ENCODE data around the gene STMN3. TPM values are rescaled to one million over a fixed set of nuclear protein-coding genes. Genes with fewer than 3 reads are reported as not detected.
"Not testable (repeated sequence)": the region's sequence is repeated elsewhere in the genome, so short reads cannot be mapped to it uniquely, and the experiment has no call there.

Gene STMN3
- total RNA-seq, 1 donor from 2014 or later: 0.51 TPM

DNA sequence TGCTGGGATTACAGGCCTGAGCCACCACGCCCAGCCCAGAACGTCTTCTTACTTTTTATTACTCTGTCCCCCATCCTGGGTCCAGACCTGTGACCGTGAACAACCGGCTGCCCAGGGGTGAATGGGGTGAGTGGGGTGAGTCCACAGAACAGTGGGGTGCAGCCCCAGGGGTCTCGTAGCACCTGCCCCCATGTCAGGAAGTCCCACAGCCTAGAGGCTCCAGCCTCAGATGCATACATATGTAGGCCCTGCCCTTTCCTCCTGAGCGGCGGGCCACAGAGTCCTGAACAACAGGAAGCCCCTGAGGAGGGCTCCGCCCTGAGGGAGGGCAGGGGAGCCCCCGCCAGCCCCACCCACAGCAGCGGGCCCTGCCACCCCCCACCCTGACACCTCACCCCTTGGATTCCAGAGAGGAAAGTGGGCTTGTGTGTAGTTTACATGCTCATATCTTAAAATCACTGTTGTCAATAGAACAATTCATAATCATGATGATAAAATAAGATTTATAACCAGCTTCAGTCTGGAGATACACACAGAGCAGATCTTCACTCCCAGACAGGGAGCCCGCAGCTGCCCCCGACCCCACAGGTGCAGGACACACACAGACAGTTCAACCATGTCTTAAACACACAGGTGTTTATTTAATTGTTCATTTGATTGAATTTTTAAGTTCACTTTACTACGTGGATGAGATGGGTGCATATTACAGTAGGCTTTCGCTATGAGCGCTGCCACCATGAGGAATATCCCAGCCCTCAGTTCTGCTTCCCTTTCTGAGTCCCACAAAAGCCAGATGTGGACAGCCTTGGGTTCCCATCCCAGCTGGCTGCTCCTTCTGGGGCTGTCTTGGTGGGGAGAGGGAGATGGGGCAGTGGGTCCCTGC is 13.9 kb downstream of the STMN3 start:
- peak in 1 of 2 donors; percentile 51 for DNase-seq (ENCODE audit: low read depth in 2 of 2)

DNA sequence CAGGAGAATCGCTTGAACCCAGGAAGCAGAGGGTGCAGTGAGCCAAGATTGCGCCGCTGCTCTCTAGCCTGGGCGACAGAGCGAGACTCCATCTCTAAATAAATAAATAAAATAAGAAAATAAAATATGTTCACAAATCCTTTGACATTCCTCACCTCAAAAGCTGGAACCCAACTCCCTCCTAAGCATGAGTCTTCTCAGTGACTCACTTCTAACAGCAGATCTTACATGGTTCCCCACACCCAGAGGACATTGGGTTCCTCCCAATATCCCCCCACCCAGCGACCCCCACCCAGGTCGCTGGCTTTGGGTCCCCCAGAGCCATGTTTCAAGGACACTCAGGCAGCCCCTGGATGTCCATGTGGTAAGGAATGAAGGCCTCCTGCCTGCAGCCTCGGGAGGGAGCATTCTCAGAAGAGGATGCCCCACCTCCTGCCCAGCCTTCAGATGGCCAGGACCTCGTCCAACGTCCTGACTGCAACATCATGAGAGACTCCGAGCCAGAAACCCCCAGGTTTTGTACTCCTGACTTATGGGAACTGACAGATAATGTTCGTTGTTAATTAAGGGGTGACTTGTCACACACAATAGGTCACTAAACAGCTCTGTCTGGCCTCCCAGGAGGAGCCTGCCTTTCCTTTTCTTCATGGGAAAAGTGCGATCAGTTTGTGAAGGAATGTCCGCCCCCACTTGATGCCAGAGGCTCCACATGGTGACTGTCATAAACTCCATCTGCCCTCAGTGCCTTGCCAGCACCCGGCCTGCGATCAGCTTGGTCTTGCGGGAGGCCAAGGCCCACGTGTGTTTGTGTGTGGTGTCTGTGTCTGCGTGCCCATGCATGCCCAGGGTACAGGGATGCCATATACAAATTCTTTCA is 16.2 kb downstream of the STMN3 start:
- DNase-seq (ENCODE audit: low read depth in 2 of 2): no peak

DNA sequence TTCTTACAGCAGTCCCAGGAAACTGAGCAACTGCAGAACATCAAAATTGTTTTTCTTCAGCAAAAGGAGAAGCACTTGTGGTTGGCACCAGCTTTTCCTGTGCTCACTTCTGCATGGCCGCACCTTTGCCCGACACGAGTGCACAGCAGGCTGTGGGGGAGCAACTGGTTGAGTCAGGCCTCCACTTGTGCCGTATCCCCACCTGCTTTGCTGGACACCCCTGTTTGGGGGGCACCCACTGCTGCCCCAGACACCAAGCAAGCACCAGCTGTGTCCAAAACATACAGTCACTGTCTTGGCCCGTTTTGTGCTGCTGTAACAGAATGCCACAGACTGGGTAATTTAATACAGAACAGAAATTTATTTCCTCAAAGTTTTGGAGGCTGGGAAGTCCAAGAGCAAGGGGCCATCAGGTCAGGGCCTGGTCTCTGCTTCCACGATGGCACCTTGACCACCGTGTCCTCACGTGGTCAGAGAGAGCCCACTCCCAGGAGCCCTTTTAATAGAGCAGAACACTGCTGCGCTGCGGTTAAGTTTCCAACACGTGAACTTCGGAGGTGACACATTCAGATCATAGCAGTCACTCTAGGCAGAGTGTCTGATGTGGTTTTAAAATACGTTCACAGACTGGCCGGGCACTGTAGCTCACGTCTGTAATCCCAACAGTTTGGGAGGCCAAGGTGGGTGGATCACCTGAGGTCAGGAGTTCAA is 17.6 kb downstream of the STMN3 start:
- DNase-seq (ENCODE audit: low read depth in 2 of 2): no peak

DNA sequence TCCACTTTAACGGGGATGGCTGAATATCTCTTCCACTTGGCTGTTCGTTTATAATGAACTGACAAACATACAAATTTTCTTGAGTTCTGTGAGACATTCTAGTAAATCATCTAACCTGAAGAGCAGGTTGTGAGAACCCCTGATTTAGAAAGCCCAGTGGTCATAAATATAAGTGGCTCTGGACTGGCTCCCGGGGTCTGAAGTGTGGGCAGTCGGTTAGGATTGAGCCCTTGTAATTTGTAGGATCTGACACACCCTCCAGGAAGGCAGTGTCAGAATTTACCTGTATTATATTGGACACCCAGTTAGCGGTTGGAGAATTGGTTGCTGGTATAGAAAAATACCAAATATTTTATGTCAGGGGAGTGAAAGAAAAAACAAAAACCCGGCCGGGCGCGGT is 19.5 kb downstream of the STMN3 start:
- DNase-seq (ENCODE audit: low read depth in 2 of 2): no peak

DNA sequence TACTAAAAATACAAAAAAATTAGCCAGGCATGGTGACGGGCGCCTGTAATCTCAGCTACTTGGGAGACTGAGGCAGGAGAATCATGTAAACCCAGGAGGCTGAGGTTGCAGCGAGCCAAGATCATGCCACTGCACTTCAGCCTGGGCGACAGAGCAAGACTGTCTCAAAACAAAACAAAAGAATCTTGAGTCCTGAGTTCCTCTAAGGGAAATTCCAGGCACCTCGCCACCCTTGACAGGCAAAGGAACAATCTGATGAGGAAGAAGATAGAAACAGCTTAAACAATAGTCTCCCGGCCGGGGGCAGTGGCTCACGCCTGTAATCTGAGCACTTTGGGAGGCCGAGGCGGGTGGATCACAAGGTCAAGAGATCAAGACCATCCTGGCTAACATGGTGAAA is 21.8 kb downstream of the STMN3 start:
- DNase-seq (ENCODE audit: low read depth in 2 of 2): peak in 1 of 2 donors; percentile 31

DNA sequence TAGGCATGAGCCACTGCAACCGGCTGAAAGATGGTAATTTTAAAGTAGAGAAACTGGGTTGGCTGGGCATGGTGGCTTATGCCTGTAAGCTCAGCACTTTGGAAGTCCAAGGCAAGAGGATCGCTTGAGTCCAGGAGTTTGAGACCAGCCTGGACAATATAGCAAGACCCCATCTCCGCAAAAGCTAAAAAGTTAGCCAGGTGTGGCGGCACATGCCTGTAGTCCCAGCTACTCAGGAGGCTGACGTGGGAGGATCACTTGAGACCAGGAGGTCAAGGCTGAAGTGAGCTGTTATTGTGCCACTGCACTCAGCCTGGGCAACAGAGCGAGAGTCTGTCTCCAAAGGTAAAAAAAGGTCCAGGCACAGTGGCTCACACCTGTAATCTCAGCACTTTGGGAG is 22.3 kb downstream of the STMN3 start:
- DNase-seq (ENCODE audit: low read depth in 2 of 2): not testable (repeated sequence)

DNA sequence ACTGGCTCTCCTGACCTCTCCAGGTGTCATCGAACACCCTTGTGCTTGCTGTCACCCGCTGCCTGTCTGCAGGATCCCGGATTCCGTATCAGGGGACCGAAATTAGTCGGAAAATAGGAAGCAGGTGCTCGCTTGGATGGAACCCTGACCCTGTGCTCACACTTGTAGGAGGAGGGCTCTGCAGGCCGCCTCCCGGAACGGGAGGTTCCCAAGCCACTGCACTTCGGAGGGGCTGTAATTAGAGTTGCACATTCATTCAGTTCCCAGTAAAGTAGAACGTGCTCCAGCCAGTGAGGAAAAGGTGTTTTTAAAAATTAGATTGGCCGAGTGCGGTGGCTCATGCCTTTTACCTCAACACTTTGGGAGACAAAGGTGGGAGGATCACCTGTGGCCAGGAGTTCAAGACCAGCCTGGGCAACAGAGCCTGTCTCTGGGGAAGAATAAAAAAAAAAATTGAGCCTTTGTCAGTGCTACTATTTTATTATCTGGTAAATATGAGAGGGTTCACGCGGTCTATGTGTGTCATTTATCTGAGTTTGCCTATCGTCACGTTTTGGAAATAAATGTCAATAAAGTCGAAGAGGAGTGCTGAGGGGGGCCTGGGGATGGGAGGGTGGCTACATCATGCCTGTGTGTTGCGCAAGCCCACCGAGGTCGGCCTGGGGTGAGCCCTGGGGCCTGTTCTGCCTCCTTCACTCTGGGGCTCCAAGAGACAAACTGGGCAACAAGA is 24.8 kb downstream of the STMN3 start:
- peak; percentile 73 to 81 for DNase-seq (ENCODE audit: low read depth in 2 of 2)

DNA sequence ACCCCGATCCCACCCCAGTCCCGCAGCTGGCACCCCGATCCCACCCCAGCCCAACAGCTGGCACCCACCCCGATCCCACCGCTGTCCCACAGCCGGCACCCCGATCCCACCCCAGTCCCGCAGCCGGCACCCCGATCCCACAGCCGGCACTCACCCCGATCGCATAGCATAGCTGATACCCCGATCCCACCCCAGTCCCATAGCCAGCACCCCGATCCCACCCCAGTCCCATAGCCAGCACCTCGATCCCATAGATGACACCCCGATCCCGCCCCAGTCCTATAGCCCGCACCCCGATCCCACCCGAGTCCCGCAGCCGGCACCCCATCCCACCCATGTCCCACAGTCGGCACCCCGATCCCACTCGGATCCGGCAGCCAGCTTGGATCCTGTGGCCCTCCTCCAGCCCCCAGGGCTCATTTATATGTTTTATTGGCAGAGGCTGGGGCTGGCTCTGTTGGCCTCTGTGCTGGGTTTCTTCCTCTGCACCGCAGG is 25.4 kb downstream of the STMN3 start:
- no peak for DNase-seq (ENCODE audit: low read depth in 2 of 2)

DNA sequence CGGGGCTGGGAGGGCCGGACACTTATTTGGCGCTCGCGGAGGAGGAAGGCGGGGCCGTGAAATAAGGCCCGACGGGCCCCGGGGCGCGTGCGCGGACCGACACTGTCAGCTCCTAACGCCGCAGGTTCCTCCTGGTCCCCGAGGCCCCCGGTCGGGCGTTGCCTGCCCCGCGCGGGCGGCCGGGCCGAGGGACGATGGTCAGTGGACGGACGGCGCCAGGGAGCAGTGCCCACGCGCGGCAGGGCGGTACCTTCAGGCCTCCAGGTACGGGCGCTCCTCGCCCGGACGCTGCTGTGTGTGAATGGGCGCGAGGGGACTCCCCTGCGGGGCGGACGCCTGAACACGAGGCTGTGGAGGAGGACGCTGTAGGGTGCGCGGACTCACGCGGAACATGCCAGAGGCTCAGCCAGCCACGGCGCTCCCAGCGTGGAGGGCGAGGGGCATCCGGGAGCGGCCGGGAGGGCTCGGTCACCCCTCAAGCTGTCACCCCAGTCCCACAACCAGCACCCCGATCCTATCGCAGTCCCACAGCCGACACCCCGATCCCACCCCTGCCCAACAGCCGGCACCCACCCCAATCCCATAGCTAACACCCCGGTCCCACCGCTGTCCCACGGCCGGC is 26.0 kb downstream of the STMN3 start:
- DNase-seq (ENCODE audit: low read depth in 2 of 2): peak; percentile 79 to 96

DNA sequence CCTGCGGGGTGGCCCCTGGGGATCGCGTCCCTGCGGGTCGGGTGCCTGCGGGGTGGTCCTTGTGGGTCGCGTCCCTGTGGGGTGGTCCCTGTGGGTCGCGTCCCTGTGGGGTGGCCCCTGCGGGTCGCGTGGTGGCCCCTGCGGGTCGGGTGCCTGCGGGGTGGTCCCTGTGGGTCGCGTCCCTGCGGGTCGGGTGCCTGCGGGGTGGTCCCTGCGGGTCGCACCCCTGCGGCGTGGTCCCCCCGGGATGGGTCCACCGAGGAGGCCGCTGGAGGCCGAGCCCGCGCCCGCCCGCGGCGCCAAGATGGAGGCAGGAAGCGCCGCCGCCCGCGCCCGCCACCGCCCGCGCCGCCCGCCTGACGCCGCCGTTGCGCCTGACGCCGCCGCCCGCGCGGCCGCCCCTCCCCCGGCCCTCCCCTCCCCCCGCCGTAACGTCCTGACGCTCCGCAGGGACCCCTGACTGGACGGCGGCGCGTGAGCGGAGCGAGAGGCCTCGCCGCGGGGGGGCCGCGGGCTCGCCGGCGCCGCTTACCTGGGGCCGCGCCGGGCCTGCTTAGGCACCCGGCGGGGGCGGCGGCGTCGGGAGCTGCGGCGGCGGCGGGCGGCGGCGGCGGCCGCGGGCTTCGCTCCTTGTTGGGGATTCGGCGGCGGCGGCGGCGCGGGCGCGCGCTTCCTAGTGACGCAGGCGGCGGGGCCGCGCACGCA is 26.6 kb downstream of the STMN3 start, which contains the start of gene GMEB2:
GMEB2 (minus strand) TSS at position 678 of the 705 bp plus-strand sequence. CDS start 7,704 bp downstream, outside the sequence.
- peak; percentile 22 to 75 for DNase-seq (ENCODE audit: low read depth in 2 of 2)

DNA sequence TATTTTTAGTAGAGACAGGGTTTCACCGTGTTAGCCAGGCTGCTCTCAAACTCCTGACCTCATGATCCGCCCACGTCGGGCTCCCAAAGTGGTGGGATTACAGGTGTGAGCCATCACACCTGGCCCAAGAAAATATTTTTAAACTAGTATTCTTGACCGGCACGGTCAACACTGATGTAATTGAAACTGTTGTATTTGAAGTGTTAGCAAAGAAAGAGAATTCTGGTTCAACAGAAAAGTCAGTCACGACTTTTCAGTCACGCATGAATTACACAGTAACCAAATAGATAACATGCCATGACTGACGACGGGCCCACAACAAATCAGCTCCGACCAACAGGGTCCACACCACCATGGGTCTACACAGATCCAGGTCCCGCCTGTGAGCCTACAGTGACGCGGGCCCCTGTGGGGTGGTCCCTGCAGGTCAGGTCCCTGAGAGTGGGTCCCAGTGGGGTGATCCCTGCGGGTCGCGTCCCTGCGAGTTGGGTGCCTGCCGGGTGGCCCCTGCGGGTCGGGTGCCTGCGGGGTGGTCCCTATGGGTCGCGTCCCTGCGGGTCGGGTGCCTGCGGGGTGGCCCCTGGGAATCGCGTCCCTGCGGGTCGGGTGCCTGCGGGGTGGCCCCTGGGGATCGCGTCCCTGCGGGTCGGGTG is 27.3 kb downstream of the STMN3 start:
- peak in 1 of 2 donors; percentile 36 for DNase-seq (ENCODE audit: low read depth in 2 of 2)

DNA sequence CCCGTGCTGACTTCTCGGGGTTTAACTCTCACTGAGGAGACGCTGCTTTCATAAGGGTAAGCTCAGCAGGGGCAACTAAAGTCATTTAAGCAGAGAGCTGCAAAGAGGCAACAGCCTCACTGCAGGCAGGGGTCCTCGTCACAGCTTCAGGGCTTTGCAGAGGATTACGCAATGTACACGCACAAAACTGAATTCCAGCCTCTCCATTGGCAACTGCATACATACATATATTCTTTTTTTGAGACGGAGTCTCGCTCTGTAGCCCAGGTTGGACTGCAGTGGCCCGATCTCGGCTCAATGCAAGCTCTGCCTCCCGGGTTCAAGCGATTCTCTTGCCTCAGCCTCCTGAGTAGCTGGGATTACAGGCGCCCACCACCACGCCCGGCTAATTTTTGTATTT is 28.7 kb downstream of the STMN3 start:
- DNase-seq (ENCODE audit: low read depth in 2 of 2): peak in 1 of 2 donors; percentile 11

DNA sequence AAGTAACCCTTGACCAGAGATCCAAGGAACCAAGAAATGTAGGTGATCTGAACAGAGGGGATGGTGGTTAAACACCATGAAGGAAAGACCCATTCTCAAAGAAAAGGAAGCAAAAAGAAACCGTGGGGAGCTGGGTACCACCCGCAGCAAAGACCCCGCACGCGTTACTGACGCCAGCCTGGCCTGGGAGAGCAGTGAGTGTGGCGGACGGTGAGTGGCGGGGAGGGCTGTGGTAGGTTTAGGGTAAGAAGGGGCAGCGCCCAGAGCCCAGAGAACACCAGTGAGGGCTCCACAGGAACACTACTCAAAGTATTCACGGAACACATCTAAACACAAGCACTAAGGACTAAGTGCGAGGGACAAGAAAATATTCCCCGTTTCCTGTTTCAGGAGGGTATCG is 30.5 kb downstream of the STMN3 start:
- DNase-seq (ENCODE audit: low read depth in 2 of 2): no peak

DNA sequence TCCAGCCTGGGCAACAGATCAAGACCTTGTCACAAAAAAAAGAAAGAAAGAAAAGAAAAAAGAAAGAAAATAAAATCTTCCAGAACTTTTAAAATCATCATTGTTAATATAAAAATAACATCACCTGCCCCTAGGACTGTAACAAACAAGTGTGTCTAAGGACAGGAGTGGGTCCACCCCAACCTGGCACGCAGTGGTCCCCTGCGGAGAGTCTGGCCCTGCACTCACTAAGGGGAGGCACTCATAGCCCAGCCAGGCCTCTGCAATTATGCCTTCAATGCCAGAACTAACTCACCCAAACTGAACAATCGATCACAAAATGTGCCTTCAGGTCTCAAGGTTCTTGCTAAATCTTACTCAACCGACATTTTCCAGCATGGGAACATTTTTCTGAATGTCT is 31.1 kb downstream of the STMN3 start:
- DNase-seq (ENCODE audit: low read depth in 2 of 2): no peak

DNA sequence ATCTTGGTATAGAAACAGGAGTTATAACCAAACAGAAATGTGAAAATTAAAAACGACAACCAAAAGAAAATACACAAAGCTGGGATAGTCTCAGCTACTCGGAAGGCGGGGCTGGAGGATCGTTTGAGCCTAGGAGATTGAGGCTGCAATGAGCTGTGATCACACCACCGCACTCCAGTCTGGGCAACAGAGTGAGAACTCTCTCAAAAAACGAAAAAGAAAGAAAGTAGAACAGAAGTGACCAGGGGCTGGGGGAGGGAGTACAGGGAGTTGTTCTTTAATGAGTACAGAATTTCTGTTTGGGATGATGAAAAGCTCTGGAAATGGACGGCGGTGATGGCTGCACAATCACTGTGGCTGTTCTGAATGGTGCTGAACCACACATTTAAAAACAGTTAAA is 32.2 kb downstream of the STMN3 start:
- no peak for DNase-seq (ENCODE audit: low read depth in 2 of 2)

DNA sequence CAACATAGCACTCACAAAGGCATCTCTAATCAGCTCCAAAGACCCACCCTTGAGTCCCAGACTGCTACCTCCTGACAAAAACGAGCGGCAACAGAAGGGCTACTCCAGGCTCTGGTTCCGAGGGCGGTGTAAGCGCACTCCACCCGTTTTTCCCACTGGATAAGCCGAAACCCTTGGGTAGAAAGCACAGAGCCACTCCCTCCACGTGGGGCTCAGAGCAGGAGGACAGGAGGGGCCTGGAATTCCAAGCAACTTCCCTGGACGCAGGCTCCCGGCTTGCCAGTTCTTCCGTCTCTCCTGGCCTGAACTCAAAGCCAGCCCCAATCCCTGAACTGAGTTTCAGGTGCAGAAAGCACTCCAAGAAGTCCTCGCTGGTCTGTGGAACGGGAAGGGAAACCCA is 33.7 kb downstream of the STMN3 start:
- no peak for DNase-seq (ENCODE audit: low read depth in 2 of 2)

DNA sequence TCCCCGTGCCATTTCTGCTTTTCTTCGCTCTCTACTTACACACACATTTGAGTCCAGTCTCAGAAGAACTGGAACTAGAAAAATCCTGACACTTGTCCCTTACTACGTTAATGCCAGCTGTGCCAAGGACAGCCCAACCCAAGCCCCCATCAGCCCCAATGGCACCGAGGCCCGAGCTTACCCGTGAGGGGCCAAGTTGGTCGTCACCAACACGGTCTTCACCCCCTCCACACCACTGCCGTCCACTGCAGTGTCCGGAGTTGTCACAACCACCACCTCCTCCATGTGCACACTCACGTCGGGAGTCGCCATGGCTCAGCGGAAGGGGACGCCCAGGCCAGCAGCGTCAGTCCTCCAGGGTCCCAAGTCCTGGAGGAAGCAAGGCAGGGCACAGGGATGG is 34.1 kb downstream of the STMN3 start:
- no peak for DNase-seq (ENCODE audit: low read depth in 2 of 2)

DNA sequence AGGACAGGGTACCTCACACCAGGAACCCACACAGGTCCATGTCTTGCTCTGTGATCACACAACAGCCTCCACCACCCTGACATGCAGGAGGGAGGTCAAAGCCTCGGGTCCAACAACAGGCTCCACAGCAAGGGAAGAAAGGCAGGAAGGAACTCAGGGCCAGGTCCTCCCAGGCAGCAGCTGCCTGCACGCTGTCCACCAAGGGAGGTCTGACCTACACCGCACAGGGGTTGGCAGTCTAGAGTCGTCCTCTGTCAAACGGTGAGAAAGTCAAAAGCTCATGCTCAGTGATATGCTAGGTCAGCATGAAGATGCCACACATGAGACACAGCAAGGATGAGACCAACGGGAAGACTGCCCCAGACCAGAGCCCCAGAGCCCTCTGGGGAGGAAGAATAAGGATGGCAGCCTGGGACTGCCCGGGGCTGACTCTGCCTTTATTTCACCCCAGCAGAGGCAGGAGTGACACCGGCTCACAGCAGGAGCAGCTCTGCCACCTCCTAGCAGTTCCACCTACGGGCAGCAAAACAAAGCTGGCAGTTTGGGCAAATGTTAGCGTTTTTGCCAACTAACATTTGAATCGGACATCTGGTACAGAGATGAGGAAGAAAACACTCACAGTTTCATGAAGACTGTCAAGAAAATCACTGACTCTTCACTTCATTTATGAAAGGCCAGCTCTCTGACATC is 34.8 kb downstream of the STMN3 start:
- DNase-seq (ENCODE audit: low read depth in 2 of 2): no peak

DNA sequence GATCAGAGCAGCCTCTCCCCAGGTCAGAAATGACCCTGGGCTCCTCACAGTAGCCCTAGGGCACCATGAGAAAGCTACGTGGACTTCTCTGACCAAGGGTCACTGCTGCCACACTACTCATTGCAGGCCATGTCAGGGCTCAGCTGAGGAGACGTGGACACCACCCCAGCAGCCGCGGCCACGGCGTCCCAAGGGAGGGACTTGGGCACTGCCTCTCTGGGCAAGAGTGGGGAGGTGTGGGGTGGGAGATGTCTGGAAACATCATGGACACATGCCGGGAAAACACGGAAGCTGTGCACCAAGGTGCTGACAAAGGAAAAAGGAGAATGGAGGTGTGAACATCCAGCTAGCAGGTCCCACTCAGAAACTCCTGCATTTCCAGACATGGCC is 35.4 kb downstream of the STMN3 start:
- DNase-seq (ENCODE audit: low read depth in 2 of 2): no peak

All from dermis microvascular lymphatic vessel endothelial cell (primary cell).